HL-60 (cell line): ENCODE measurements around the gene MCUB.

ENCODE experiments used
- GABPA ChIP-seq: IDR thresholded peaks from 2 replicates; pipeline ENCODE4 v1.6.1; 2012; ENCODE audit warnings: low read depth
- POLR2AphosphoS5 ChIP-seq: IDR thresholded peaks from 2 replicates; pipeline ENCODE4 v1.6.1; 2012; ENCODE audit warnings: low read depth
- SPI1 ChIP-seq: IDR thresholded peaks from 2 replicates; pipeline ENCODE4 v1.6.1; 2012; ENCODE audit warnings: low read depth, mild to moderate bottlenecking, borderline replicate concordance
- TF ChIP-seq, protein P1 (sequence below): IDR thresholded peaks from one replicate; pipeline ENCODE4 v1.5.1; 2011; ENCODE audit warnings: low read length, control low read depth, inconsistent platforms; ENCODE audit not compliant: insufficient read depth
- TF ChIP-seq, protein P2 (sequence below): IDR thresholded peaks from 2 replicates; pipeline ENCODE4 v1.6.1; 2012; ENCODE audit warnings: low read depth; ENCODE audit not compliant: insufficient replicate concordance

DNA sequence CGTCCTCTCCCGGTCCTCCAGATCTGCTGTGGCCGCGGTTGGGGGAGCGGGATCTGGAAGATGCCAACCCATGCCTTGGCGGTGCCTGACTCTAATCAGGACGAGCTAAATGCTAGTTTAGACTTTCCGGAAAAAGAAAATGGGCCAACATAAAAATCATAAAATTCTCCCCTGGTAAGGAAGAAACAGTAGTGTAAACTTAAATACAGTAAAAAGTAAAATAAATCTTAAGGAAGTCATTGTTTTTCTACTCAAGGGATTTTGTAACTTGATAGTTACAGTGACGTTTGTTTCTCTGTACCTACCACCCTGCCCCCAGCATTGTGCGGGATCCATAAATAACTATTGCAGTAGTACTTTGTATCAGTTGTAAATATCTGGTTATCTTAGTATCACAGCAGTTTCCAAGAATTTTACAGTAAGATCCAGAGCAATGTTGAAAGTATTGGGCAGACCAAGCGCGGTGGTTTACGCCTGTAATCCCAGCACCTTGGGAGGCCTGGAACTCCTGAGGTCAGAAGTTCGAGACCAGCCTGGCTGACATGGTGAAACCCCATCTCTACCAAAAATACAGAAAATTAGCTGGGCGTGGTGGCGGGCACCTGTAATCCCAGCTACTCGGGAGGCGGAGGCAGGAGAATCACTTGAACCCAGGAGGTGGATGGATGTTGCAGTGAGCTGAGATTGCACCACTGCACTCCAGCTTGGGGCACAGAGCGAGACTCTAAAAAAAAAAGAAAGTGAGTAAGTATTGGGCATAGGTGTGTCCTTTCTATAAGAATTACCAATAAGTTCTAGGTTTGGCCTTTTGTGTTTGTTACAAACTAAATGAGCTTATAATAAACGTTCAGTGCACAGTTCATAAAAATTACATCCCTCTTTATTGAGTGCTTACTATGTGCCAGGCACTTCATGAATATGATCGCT, 170.8 kb downstream of the MCUB start:
- TF ChIP-seq, protein P1, sequence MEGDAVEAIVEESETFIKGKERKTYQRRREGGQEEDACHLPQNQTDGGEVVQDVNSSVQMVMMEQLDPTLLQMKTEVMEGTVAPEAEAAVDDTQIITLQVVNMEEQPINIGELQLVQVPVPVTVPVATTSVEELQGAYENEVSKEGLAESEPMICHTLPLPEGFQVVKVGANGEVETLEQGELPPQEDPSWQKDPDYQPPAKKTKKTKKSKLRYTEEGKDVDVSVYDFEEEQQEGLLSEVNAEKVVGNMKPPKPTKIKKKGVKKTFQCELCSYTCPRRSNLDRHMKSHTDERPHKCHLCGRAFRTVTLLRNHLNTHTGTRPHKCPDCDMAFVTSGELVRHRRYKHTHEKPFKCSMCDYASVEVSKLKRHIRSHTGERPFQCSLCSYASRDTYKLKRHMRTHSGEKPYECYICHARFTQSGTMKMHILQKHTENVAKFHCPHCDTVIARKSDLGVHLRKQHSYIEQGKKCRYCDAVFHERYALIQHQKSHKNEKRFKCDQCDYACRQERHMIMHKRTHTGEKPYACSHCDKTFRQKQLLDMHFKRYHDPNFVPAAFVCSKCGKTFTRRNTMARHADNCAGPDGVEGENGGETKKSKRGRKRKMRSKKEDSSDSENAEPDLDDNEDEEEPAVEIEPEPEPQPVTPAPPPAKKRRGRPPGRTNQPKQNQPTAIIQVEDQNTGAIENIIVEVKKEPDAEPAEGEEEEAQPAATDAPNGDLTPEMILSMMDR: no peak
- TF ChIP-seq POLR2AphosphoS5 (no peak), GABPA (no peak), SPI1 (no peak)
- TF ChIP-seq, protein P2, sequence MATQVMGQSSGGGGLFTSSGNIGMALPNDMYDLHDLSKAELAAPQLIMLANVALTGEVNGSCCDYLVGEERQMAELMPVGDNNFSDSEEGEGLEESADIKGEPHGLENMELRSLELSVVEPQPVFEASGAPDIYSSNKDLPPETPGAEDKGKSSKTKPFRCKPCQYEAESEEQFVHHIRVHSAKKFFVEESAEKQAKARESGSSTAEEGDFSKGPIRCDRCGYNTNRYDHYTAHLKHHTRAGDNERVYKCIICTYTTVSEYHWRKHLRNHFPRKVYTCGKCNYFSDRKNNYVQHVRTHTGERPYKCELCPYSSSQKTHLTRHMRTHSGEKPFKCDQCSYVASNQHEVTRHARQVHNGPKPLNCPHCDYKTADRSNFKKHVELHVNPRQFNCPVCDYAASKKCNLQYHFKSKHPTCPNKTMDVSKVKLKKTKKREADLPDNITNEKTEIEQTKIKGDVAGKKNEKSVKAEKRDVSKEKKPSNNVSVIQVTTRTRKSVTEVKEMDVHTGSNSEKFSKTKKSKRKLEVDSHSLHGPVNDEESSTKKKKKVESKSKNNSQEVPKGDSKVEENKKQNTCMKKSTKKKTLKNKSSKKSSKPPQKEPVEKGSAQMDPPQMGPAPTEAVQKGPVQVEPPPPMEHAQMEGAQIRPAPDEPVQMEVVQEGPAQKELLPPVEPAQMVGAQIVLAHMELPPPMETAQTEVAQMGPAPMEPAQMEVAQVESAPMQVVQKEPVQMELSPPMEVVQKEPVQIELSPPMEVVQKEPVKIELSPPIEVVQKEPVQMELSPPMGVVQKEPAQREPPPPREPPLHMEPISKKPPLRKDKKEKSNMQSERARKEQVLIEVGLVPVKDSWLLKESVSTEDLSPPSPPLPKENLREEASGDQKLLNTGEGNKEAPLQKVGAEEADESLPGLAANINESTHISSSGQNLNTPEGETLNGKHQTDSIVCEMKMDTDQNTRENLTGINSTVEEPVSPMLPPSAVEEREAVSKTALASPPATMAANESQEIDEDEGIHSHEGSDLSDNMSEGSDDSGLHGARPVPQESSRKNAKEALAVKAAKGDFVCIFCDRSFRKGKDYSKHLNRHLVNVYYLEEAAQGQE: no peak
